ENCODE data around the gene MARCHF3.
"Not testable (repeated sequence)": the region's sequence is repeated elsewhere in the genome, so short reads cannot be mapped to it uniquely, and the experiment has no call there.

Gene MARCHF3, protein sequence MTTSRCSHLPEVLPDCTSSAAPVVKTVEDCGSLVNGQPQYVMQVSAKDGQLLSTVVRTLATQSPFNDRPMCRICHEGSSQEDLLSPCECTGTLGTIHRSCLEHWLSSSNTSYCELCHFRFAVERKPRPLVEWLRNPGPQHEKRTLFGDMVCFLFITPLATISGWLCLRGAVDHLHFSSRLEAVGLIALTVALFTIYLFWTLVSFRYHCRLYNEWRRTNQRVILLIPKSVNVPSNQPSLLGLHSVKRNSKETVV

DNA sequence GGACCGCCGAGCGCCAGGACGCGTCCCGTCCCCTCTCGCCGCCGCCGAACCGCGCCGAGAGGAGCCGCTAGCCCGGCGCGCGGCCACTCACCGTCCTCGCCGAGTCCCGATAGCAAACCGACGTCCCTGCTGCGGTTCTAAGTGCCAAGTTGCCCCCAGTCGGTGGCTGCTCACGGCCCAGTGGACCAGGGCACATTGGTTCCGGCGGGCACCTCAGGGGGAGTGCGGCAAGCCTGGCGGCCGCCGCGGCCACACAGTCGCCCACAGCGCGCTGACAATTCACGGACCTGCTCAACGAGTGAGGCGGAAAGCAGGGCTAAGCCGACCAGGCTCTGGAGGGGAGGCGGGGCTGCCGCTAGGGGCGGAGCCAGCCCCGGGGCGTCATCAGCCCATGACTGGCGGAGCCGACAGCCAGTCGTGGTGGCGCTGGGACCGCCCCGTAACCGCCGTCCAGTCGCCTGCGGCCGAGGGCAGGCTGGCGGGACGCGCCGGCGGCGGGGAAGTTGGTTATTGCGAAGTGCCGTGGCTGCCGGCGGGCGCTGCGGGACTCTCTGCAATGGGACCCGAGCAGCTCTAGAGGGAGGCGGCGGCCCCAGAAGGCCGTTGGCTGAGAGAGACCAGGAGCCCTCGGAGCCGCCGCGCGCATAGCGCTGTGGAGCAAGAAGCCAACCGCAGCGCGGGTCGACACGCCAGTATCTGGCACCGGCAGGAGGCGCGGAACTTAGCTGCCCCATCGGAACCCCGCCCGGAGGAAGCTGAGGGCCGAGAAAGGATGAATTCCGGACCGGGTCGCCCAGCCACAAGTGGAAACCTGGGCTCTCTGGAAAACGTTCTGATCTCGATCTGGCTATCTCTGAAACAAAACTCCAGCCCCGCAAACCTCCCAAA is at the start of gene MARCHF3:
Gene MARCHF3 (minus strand): TSS at position 300 of the 888 bp plus-strand sequence. CDS start 112,387 bp downstream, outside the sequence.
- DNase-seq (ENCODE audit: low spot score), result peak; percentile 91

DNA sequence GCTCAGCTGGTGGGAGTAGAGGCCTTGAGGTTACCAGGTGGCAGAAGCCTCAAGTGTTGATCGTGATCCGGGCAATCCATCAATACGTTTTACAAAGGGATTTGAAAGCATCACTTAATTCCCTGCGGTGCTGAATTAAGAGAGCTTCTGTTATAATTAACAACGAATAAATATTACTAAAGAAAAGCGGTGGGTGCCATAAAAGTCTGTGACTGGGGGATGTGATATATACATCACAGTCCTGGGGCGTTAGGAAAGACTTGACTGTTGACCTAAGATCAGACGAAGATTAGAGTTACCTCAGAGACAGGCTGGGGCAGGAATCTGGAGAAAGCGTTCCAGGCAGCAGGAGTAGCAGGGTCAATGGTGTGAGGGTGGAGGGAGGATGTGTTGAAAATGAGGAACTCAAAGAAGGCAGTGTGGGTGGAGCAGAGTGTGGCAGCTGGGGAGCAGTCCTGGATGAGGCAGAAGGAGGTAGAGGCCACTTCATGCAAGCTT is 49.7 kb upstream of the MARCHF3 start:
- no peak for DNase-seq (ENCODE audit: low spot score)

DNA sequence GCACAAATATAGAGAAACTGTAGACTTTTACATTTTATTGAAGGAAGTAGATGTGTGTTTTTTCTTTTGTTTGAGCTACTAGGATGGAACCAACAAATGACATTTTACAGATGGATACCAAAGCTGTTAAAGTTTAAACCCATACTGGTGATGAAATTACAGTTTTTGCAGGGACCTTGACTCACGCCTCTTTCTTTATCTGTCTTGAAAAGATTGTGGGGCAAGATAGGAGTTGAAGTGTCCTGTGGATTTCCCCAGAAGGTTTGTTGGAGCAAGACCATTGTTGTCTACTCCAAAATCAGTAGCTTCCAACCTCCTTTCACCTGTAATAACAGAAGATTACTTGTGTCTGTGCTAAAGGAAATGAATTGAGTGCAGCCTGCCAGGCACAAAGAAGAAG is 47.0 kb upstream of the MARCHF3 start:
- DNase-seq (ENCODE audit: low spot score), result no peak

DNA sequence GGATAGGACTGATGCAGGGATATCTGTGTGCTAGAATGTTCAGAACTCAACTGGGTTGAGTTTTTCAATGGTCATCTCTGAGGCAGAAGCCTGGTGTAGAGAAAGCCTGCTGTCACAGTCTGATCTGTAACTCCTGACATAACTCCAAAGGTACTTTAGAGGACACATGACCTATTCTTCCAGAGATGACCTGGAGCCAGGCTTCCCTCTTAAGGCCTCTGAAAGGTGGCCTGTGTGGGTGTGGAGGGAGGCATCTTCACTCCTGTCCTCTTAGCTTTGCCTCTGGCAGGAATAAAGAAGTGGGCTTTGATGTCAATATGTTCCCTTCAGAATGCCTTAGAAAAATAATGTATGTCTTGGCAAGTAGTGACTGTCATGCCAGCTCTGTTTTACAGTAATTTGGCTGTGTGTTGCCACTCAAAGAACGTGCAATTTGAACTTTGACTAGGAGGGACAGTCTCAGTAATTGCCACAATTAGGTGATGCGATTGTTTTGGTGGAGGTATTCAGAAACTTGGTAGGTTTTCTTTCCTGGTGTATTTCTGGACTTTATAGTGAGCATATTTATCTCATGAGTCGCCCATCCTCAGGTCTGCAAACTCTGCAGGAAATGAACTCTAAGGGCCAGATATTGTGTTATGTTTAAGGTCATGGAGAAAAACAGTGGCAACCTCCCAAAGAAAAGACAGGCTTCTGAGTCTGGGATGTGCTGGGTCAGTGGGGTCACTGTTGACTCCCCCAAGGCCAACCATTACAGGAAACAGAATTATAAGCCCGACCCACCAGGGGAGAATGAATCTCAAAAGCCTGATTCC is 46.2 kb upstream of the MARCHF3 start:
- DNase-seq (ENCODE audit: low spot score), result no peak

DNA sequence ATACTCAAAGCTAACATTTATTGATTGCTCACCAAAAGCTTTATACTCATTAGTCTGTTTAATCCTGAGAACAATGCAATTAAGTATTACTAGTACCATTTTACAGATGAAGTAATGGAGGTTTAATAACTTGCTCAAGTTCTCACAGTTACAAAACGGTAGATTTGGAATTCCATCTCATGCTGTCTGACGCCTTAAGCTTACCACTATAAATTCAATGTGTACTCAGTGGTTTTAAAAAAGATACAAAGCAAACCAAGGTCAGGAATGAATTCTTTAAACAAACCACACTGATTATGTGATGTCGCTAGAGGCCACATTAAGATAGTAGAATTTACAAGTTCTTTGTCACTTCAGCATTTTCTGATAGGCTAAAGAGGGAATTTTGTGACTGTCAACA is 44.1 kb upstream of the MARCHF3 start:
- no peak for DNase-seq (ENCODE audit: low spot score)

DNA sequence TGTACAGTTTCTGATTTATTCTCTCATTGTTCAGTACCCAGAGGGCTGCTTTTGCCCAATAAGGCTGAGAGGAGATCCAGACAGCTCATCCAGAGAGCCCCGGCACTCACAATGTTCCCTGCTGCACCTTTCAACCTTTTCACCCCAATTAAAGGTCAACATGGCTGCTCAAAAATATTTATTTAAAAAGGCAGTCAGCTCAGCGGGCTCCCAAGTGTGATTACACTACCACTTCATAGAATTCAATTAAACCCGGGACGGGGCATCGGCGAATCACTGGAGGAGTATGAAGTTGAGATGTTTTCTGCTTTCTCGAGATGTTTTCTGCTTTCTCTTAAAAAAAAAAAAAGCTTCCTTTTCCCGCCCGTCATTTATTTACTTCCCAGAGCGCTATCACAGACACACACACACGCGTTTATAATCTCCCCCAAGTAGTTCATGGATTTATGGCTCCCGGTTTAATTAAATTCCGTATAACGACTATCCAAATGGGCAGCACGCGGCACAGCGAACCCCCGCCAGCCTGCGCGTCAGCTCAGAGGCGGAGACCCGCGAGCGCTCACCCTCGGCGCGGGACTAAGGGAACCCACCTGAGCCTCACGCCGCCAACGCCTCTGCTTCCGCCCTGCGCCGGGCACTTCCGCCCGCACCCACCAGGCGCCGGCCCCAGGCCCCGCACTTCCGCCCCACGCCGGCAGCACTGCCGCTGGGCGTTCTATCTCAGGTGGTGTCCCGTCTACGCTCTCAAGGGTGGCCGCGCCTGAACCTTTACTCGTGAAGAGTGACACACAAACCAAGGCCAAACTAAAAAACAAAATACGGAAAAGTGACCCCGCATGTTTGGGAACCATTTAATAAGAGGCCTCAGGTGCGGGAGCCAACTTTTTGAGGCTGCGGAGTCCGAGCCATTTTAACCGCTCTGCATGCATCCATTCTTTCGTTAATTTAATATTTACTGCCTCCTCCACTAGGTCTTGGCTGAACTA is 42.8 kb upstream of the MARCHF3 start, which contains the start of gene C5orf63:
Gene C5orf63 (minus strand): TSS at position 642 of the 986 bp plus-strand sequence. CDS start 14,507 bp downstream, outside the sequence.
- peak; percentile 66 for DNase-seq (ENCODE audit: low spot score)

DNA sequence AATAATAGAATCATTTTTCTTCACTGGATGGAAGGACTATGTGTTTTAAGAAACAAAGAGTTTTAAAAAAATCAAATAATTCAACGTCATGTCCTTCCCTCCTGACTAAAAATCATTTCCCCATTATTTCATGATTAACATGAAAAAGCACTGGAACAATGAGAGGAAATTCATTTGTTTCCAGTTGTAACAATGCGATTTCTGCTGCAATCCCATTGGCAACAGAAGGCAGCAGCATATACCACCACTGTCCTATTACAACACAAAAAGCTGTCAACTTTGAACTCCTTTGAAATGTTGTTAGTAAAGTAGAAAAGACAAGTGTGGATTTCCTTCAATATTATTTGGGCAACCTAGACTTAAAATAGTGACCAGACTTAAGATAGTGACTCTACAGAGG is 39.9 kb upstream of the MARCHF3 start:
- no peak for DNase-seq (ENCODE audit: low spot score)

DNA sequence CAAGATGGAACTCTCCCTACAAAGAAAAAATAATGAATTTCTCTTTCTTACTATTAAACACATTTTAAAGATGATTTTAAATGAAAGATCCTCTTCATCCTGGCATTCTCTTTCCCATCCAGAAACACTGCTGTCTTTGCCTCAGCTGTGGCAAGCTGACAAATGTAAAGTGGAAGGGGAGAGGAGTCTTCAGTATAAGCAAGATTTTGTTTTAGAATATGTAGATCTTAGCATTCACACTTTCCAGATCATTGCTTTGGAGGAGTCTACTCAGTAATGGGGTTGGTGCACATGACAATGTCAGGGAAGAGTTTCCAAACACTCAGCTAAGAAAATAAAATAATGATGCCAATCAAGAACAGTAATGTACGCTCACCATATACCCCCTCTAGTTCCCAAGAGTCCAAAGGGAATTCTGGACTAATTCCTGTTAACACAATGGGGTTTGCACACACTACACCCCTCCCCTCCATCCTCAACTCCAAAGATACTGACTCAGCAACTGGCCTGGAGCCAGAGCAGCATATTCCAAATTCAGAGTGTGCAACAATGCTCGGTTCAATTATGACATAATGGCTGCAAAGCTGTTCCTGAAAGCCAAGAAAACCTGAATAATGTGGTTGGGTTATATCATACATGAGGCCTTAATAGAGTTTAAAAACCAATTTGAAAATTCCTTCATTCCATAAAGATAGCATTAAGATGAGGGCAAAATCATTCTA is 38.3 kb upstream of the MARCHF3 start:
- no peak for DNase-seq (ENCODE audit: low spot score)

DNA sequence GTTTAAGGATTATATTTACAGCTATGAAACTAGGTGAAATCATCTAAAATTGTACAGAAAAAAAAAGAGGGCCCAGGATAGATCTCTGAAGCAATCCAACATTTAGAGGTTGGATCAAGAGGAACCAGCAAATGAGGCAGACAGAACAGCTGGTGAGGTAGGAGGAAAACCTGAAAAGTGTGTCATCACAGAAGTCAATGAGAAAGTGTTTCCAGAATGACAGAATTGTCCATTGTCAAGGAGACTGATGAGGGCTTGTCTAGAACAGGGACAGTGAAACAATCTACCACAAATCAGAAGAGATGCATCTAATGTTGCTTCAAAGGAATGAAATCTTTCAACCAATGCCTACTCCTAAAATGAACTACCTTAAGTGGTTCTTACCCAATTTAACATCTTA is 36.4 kb upstream of the MARCHF3 start:
- DNase-seq (ENCODE audit: low spot score), result no peak

DNA sequence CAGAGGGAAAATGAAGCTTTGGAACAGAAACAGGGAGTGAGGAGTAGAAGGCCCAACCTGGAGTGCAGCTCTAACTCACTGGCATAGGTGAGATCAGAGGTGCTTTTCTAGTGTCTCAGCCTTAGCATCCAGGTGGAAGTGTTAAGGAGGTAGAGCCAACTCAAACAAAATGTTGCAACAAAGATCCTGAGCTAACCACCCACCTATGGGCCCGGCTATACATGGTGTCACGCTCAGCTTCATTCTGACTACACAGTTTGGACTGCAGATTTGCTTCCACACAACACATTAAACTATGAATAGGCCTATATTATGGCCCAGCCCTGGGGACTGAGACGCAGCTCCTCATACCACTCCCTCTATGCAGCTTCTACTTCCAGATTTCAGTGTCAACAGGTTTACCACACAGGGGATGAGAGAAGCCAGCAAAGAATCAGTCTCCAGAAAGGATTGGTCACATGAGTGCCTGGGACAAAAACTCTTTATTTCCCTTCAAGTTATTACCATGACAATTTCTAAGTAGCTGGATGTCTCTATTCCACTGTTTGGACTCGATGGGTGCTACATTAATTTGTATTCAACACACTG is 34.0 kb upstream of the MARCHF3 start:
- no peak for DNase-seq (ENCODE audit: low spot score)

DNA sequence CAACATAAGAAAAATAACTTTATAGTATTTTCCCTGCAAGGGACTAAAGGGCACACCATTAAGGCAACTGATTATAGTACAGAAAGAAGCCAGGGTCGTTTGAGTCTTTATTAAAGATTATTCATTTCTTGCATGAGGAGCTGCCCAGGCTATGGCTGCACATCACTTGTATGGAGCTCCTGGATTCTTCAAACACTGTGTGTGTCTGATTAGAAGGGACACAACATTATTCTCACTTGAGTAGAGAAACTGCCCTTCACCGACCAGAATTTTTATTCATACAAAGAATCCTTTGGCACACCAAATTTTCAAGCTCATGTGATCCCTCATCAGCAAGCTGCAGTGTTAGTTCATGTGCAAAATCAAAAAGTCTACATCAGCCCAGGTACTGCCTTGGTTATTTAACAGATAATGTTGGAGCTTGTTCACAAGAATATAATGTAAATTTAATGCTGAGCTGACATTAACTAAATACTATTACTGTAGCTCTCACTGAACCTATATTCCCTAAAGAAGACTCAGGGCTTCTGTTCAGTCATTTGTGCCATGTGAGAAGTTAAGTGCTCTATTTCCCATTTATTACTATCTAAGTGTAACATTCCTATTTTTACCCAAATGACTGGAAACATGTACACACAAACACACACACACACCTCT is 33.0 kb upstream of the MARCHF3 start:
- DNase-seq (ENCODE audit: low spot score), result no peak

DNA sequence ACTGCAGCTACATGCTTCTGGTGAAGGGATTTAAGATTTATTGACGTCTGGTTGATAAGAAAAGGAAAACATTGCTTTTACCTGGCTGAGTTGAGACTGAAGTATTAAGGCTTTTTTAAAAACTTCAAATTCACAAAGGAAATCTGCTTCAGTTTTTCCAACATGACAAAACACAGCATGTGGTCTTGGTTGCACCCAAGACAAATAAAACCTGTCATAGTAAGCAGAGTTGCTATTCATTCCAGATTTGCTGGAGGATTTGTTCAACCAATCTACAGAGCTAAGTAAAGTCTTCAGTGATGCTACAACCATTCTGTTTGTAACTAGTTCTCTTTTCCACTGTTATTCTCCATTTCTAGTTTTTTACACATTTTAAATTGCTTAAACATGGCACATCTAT is 31.6 kb upstream of the MARCHF3 start:
- DNase-seq (ENCODE audit: low spot score), result no peak

DNA sequence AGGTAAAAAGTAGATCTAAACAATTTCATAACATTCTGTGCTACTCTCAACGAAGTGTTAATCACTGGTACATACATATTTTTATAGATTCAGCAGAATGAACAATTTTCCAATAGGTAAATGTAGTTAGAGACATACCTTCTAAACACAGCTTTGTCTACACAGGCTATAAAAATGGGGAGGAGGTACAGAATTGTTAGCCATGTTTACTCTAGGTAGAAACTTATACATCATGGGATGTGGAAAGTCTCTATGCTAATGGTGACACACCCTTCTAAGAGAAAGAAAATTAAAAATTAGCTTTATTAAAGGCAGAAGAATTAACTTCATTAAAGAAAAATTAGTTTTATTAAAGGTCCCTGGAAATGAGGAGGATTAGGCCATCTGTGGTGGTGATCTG is 31.2 kb upstream of the MARCHF3 start:
- DNase-seq (ENCODE audit: low spot score), result no peak

DNA sequence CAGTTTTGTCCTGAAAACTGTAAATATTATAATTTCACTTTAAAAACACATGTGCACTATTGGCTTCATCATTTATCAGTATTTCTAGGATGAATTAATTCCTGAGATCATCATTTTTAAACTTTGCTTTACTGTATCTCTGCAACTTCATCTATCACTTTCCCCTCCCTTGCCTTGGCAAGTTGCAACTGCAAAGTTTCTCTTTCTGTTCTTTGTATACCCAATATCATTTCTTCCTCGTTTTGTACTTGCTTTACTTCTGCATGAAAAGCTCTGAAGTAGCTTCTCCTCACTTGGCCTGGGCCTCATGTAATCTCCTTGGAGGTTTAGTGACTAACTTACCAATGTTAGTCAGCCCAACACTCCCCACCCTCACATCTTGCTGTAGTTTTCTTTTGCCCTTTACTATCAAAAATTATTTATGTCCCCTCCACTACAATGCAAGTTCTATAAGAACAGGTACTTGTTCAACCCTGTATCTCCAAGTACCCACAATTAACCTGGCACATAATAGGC is 30.2 kb upstream of the MARCHF3 start:
- DNase-seq (ENCODE audit: low spot score), result no peak

DNA sequence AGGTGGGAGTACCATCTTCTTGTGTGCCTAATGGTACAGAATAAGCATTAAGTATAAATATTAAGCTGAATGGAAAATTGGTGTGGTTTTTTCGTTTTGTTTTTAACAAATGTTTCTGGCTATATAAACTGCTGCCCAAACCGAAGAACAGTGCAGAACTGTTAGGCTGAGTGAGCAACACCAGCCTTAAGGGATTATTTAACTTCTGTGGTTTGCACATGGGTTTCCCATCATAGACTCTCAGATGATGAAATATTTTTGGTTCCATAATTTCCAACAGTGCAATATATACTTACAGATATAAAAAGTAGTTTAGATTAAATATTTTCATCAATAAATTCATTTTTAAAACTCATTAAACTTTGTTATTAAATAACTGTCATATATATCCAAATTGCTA is 26.5 kb upstream of the MARCHF3 start:
- no peak for DNase-seq (ENCODE audit: low spot score)

DNA sequence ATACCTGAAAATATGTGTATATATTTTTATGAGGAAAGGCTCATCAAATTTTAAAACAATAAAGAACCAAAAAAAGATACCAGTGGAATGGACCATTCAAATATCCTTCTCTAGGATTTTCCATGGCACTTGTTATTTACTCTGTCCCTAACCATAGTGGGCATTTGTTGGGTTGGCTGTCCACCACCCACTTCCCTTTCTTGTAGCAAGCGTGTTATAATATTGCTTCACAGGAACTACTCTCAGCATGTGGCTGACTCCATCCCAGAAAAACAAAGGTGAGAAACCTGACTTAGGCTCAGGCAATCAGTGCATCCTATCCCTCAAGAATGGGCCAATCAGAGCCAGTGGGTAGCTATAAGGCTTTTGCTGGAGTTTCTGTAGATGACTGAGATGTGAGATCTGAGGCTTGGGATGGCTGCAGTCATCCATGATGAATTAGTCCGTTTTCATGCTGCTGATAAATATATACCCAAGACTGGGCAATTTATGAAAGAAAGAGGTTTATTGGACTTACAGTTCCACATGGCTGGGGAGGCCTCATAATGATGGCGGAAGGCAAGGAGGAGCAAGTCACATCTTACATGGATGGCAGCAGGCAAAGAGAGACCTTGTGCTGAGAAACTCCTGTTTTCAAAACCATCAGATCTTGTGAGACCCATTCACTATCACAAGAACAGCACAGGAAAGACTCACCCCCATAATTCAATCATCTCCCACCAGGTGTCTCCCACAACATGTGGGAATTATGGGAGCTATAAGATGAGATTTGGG is 25.7 kb upstream of the MARCHF3 start:
- DNase-seq (ENCODE audit: low spot score), result no peak

DNA sequence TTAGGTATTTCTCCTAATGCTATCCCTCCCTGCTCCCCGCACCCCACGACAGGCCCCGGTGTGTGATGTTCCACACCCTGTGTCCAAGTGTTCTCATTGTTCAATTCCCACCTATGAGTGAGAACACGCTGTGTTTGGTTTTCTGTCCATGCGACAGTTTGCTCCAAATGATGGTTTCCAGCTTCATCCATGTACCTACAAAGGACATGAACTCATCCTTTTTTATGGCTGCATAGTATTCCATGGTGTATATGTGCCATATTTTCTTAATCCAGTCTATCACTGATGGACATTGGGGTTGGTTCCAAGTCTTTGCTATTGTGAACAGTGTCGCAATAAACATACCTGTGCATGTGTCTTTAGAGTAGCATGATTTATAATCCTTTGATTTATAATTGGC is 23.2 kb upstream of the MARCHF3 start:
- DNase-seq (ENCODE audit: low spot score), result not testable (repeated sequence)

DNA sequence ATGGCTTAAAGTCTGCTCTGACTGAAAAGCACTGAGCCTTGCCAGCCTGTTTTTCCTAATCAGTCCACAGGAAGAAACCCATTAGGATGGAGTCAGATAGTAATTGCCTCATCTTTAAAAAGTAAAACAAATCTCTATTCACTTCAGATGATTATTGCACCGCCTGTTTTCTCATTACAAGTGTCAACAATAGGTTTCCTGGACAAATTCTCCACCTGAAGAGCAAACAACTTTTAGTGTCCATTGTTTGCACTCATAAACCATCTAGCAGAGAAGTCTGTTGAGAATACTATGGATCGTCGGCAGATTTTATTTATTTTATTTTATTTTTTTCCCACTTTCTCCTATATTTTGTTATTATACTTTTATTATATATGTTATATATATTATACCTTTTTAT is 22.7 kb upstream of the MARCHF3 start:
- DNase-seq (ENCODE audit: low spot score), result no peak
